Smooth muscle cell (in vitro differentiated cells): Measurements from ENCODE around the gene PDE6D. TPM values are rescaled to one million over a fixed set of nuclear protein-coding genes. Genes with fewer than 3 reads are reported as not detected.

ENCODE experiments used
- DNase-seq: peaks from one replicate; lab custom pipeline; 2025; ENCODE audit not compliant: unreplicated experiment; lab: John Stamatoyannopoulos, UW
- H2AFZ ChIP-seq: fragments of 200-600 bp; sonication (generic); 2 replicates; pipeline ENCODE4 v1.6.0; 2016; ENCODE audit warnings: antibody characterized with exemption, low read depth, mild to moderate bottlenecking
- H3F3A ChIP-seq: fragments of 200-600 bp; sonication (generic); 2 replicates; pipeline ENCODE4 v1.6.0; 2017; ENCODE audit warnings: antibody characterized with exemption, low read depth
- H3K27ac ChIP-seq: fragments of 200-600 bp; sonication (generic); 2 replicates; pipeline ENCODE4 v1.5.1; 2016; ENCODE audit warnings: low read depth, mild to moderate bottlenecking
- H3K27me3 ChIP-seq: fragments of 200-600 bp; sonication (generic); 2 replicates; pipeline ENCODE4 v1.6.1; 2016; ENCODE audit warnings: low read depth, mild to moderate bottlenecking
- H3K36me3 ChIP-seq: fragments of 200-600 bp; sonication (generic); 2 replicates; pipeline ENCODE4 v1.5.1; 2016; ENCODE audit warnings: low read depth
- H3K4me1 ChIP-seq: fragments of 200-600 bp; sonication (generic); 2 replicates; pipeline ENCODE4 v1.5.1; 2016; ENCODE audit warnings: low read depth
- H3K4me2 ChIP-seq: fragments of 200-600 bp; sonication (generic); 2 replicates; pipeline ENCODE4 v1.6.0; 2016; ENCODE audit warnings: mild to moderate bottlenecking
- H3K4me3 ChIP-seq: fragments of 200-600 bp; sonication (generic); 2 replicates; pipeline ENCODE4 v1.5.1; 2016; ENCODE audit warnings: mild to moderate bottlenecking
- H3K79me2 ChIP-seq: fragments of 200-600 bp; sonication (generic); 2 replicates; pipeline ENCODE4 v1.6.0; 2016; ENCODE audit warnings: low read depth, mild to moderate bottlenecking
- H3K9ac ChIP-seq: fragments of 200-600 bp; sonication (generic); 2 replicates; pipeline ENCODE4 v1.6.0; 2016; ENCODE audit warnings: low read depth
- H3K9me3 ChIP-seq: fragments of 200-600 bp; sonication (generic); replicated peaks from 2 replicates; pipeline ENCODE4 v1.5.1; 2016; ENCODE audit warnings: low read depth
- H4K20me1 ChIP-seq: fragments of 200-600 bp; sonication (generic); 2 replicates; pipeline ENCODE4 v1.6.0; 2016; ENCODE audit warnings: low read depth
- CTCF ChIP-seq: fragments of 200-600 bp; sonication (generic); IDR thresholded peaks from 2 replicates; pipeline ENCODE4 v1.5.1; 2017; ENCODE audit warnings: borderline replicate concordance, mild to moderate bottlenecking, antibody characterized with exemption; ENCODE audit not compliant: insufficient read depth, poor library complexity, severe bottlenecking
- WGBS: methylation state at CpG from one replicate; pipeline ENCODE4 v1.1.7; 2016; ENCODE audit warnings: low lambda C conversion rate; 5-methylcytosine and 5-hydroxymethylcytosine counted together
- polyA plus RNA-seq: library from polyadenylated mRNA; unstranded; fragments of >200 nt; fragmentation: Nextera tagmentation; extraction: Ambion mirVana; gene quantifications from 2 replicates; pipeline ENCODE4 v1.2.1, GENCODE V29; 2016
- total RNA-seq: library from RNA; depleted of rRNA; stranded (reverse); fragments of >200 nt; gene quantifications from 2 replicates; pipeline ENCODE4 v1.2.3, GENCODE V29; 2014

PDE6D gene
- total and polyA plus RNA-seq, 2 experiments from 2014 or later, result 32.7 to 54.9 TPM

GRCh38 chr2:231692847-231693246 is 88.2 kb downstream of the PDE6D start:
- H3K4me1 ChIP-seq, result no peaks in the 10 kb centered on the region
- no peaks in the 10 kb centered on the region for H3F3A ChIP-seq
- H3K79me2 ChIP-seq, result no peaks in the 10 kb centered on the region
- H3K36me3 ChIP-seq, result no peaks in the 10 kb centered on the region
- no peaks in the 10 kb centered on the region for H4K20me1 ChIP-seq
- no peaks in the 10 kb centered on the region for H3K27me3 ChIP-seq
- no peak for DNase-seq
- H3K27ac ChIP-seq, result no peak overlapping the region
- no peak overlapping the region for H3K9ac ChIP-seq
- no peak overlapping the region for H3K4me3 ChIP-seq
- 96% methylated on average over 13 of the region's 13 CpGs for WGBS
- H3K4me2 ChIP-seq, result no peak overlapping the region
- no peak for TF ChIP-seq CTCF
- H2AFZ ChIP-seq, result no peak overlapping the region
- H3K9me3 ChIP-seq, result no peaks in the 10 kb centered on the region

- peaks cover 3% of the 10 kb centered on the region for H3K4me1 ChIP-seq
- H3K36me3 ChIP-seq, result no peaks in the 10 kb centered on the region
- no peak for DNase-seq
- 58% methylated on average over 9 of the region's 9 CpGs for WGBS
- no peak overlapping the region for H3K4me3 ChIP-seq
- H3K27ac ChIP-seq, result no peak overlapping the region
- no peak for TF ChIP-seq CTCF
- H3K27me3 ChIP-seq, result no peaks in the 10 kb centered on the region
- no peak overlapping the region for H2AFZ ChIP-seq
- H3K9me3 ChIP-seq, result no peaks in the 10 kb centered on the region
- H3K79me2 ChIP-seq, result no peaks in the 10 kb centered on the region
- H3K9ac ChIP-seq, result no peak overlapping the region
- no peaks in the 10 kb centered on the region for H3F3A ChIP-seq
- no peaks in the 10 kb centered on the region for H4K20me1 ChIP-seq
- H3K4me2 ChIP-seq, result no peak overlapping the region
These were observed 89.8 kb downstream of the PDE6D start for GRCh38 chr2:231691251-231691772.

GRCh38 chr2:231689124-231689893 is 91.8 kb downstream of the PDE6D start:
- H3K4me2 ChIP-seq, result no peak overlapping the region
- H3K9ac ChIP-seq, result no peak overlapping the region
- no peak overlapping the region for H2AFZ ChIP-seq
- no peaks in the 10 kb centered on the region for H4K20me1 ChIP-seq
- WGBS, result 82% methylated on average over 14 of the region's 15 CpGs
- H3K36me3 ChIP-seq, result no peaks in the 10 kb centered on the region
- no peak for TF ChIP-seq CTCF
- no peak for DNase-seq
- H3K27me3 ChIP-seq, result no peaks in the 10 kb centered on the region
- H3F3A ChIP-seq, result no peaks in the 10 kb centered on the region
- no peaks in the 10 kb centered on the region for H3K79me2 ChIP-seq
- H3K4me3 ChIP-seq, result no peak overlapping the region
- no peaks in the 10 kb centered on the region for H3K9me3 ChIP-seq
- H3K4me1 ChIP-seq, result peaks cover 3% of the 10 kb centered on the region
- no peak overlapping the region for H3K27ac ChIP-seq

- H3K27ac ChIP-seq, result no peak overlapping the region
- no peak overlapping the region for H3K9ac ChIP-seq
- H3K9me3 ChIP-seq, result no peaks in the 10 kb centered on the region
- no peaks in the 10 kb centered on the region for H3K27me3 ChIP-seq
- H2AFZ ChIP-seq, result no peak overlapping the region
- H3F3A ChIP-seq, result no peaks in the 10 kb centered on the region
- H3K79me2 ChIP-seq, result no peaks in the 10 kb centered on the region
- no peak overlapping the region for H3K4me2 ChIP-seq
- no peak overlapping the region for H3K4me3 ChIP-seq
- H3K36me3 ChIP-seq, result no peaks in the 10 kb centered on the region
- TF ChIP-seq CTCF, result no peak
- H3K4me1 ChIP-seq, result peaks cover 3% of the 10 kb centered on the region
- H4K20me1 ChIP-seq, result no peaks in the 10 kb centered on the region
- 93% methylated on average over 16 of the region's 17 CpGs for WGBS
- no peak for DNase-seq
These were observed 92.4 kb downstream of the PDE6D start for GRCh38 chr2:231688719-231689118.
